ENCODE data around the gene MAN1B1. TPM values are rescaled to one million over a fixed set of nuclear protein-coding genes. Genes with fewer than 3 reads are reported as not detected.

MAN1B1 gene
- polyA plus RNA-seq, 3 donors, result 29.3 to 38.2 (median 33.3) TPM

DNA sequence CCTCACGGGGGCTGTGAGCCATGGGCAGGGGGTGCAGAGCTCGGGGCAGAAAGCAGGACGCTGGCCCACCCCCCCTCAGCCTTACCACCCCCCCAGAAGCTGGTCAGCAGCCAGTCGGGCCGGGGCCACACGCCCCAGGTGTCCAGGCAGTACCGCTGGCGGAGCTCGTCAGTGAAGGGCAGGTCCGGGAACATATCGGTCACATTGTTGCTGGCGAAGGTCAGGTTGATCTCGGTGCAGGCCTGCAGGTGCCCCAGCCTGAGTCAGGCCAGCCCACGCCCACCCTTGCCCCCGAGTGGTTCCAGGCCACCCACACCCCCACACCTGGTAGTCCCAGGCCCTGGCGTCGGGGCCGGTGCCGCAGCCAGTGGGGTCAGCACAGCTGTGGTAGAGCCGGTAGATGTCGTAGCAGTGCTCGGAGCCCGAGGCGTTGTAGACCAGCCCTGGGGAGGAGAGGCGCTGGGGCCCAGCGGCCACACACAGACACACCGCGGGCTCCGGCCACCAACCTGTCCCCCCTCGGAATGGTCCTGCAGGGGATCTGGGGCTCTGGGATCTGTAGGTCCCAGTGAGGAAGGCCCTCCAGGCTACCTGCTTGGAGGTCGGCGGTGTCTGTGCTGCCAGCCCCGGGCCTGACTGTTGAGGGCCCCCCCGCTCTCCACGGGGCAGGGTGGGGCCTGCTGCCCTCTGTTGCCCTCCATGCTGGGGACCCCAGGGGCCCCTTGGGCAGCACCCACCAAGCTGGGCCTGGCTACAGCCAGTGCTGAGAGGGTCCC is 25.2 kb downstream of the MAN1B1 start:
- H3K27ac Mint-ChIP-seq, result no peak overlapping the region
- Histone ChIP-seq H3K36me3 (replicated peaks in 1 of 2; ENCODE audit: control insufficient read depth in 1 of 2, insufficient read depth in 2 of 2, low read length in 2 of 2) (peaks cover 49 to 60% of the 10 kb centered on the region in 2 donors), H3K79me2 (ENCODE audit: insufficient read depth, low read length) (no peaks in the 10 kb centered on the region)

DNA sequence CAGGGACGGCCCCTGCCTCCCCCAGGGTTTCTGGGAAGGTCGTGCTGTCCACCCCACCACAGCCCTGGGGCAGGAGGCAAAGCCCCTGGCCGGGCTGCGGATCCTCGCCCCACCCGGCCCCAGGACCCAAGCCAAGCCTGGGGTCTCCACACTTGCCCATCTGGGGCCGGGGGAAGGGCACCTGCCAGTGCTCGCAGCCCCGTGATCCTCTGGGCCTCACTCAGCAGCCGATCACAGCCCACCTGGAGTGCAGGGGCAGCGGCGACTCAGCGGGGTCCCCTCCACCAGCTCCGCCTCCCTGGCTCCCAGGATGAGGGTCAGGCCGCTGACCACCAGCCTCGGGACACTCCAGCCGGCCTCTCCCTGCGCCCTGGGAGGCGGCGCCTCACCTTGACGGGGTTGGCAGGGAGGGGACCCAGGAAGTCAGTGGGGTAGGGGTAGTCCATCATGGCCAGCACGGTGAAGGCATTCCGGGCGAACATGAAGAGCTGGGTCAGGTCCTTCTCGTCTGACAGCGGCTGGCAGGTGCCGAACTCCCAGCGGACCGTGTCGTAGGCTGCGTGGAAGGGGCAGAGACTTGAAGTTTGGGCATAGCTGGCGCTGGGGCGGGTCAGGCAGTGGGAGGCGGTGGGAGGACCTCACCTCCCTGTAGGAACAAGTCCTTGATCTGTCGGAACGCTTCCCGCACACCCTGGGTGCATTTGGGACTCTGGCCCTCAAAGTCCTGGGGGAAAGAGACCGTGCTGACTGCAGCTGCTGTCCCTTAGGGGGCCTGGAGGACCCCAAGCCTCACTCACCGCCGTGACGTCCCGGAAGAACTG is 26.0 kb downstream of the MAN1B1 start:
- Histone ChIP-seq H3K9ac (ENCODE audit: insufficient read depth, low read length, poor library complexity, severe bottlenecking) (no peak overlapping the region), H3K27ac (ENCODE audit: low read depth in 1 of 2, low read length in 2 of 2) (no peak overlapping the region), H3K4me1 (ENCODE audit: control insufficient read depth in 1 of 2, insufficient read depth in 2 of 2, low read length in 2 of 2) (peaks cover 10 to 17% of the 10 kb centered on the region in 2 donors), H3K4me3 (replicated peaks in 1 of 3; ENCODE audit: low read depth in 2 of 3, low read length in 3 of 3) (no peak overlapping the region), H3K27me3 (ENCODE audit: control insufficient read depth in 2 of 2, insufficient read depth in 2 of 2, low read length in 2 of 2) (peaks cover 0 to 3% of the 10 kb centered on the region in 2 donors), H3K9me3 (replicated peaks in 1 of 2; ENCODE audit: control insufficient read depth in 1 of 2, insufficient read depth in 1 of 2, low read length in 2 of 2) (no peaks in the 10 kb centered on the region), H3K36me3 (replicated peaks in 1 of 2; ENCODE audit: control insufficient read depth in 1 of 2, insufficient read depth in 2 of 2, low read length in 2 of 2) (peaks cover 42 to 52% of the 10 kb centered on the region in 2 donors), H3K79me2 (ENCODE audit: insufficient read depth, low read length) (no peaks in the 10 kb centered on the region), H2AFZ (ENCODE audit: insufficient read depth, low read depth, low read length, poor library complexity, severe bottlenecking) (no peak overlapping the region), H3K4me2 (replicated peaks; ENCODE audit: extremely low read depth, low read length, poor library complexity, severe bottlenecking) (no peak overlapping the region), H4K20me1 (ENCODE audit: insufficient read depth, low read length) (peaks cover 23% of the 10 kb centered on the region)
- 96% methylated on average over 40 of the region's 42 CpGs for WGBS (ENCODE audit: insufficient coverage)
- H3K27ac Mint-ChIP-seq, result peak overlapping the region in 1 of 7 donors; percentile 68
- TF ChIP-seq, protein P1, sequence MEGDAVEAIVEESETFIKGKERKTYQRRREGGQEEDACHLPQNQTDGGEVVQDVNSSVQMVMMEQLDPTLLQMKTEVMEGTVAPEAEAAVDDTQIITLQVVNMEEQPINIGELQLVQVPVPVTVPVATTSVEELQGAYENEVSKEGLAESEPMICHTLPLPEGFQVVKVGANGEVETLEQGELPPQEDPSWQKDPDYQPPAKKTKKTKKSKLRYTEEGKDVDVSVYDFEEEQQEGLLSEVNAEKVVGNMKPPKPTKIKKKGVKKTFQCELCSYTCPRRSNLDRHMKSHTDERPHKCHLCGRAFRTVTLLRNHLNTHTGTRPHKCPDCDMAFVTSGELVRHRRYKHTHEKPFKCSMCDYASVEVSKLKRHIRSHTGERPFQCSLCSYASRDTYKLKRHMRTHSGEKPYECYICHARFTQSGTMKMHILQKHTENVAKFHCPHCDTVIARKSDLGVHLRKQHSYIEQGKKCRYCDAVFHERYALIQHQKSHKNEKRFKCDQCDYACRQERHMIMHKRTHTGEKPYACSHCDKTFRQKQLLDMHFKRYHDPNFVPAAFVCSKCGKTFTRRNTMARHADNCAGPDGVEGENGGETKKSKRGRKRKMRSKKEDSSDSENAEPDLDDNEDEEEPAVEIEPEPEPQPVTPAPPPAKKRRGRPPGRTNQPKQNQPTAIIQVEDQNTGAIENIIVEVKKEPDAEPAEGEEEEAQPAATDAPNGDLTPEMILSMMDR (IDR thresholded peaks at IDR 0.05), result no peak
- peak overlapping the region; percentile 30 to 37 for H3K4me3 Mint-ChIP-seq
- peaks cover 0 to 3% (median 0%) of the 10 kb centered on the region in 7 donors for H3K9me3 Mint-ChIP-seq
- intact Hi-C loops (cut with micrococcal nuclease), result no loop called here
- H3K27me3 Mint-ChIP-seq (ENCODE audit: low read depth in 3 of 3), result peaks cover 3 to 7% (median 6%) of the 10 kb centered on the region in 3 donors
- peaks cover 8% of the 10 kb centered on the region for H3K4me1 Mint-ChIP-seq
- no peak for DNase-seq
- H3K36me3 Mint-ChIP-seq, result peaks cover 16 to 44% of the 10 kb centered on the region in 2 donors

More for the DNA sequence above, 25.2 kb downstream of the MAN1B1 start:
- Histone ChIP-seq H3K27me3 (ENCODE audit: control insufficient read depth in 2 of 2, insufficient read depth in 2 of 2, low read length in 2 of 2) (peaks cover 0 to 3% of the 10 kb centered on the region in 2 donors), H3K27ac (ENCODE audit: low read depth in 1 of 2, low read length in 2 of 2) (no peak overlapping the region), H3K4me2 (replicated peaks; ENCODE audit: extremely low read depth, low read length, poor library complexity, severe bottlenecking) (no peak overlapping the region), H3K4me3 (replicated peaks in 1 of 3; ENCODE audit: low read depth in 2 of 3, low read length in 3 of 3) (no peak overlapping the region), H3K4me1 (ENCODE audit: control insufficient read depth in 1 of 2, insufficient read depth in 2 of 2, low read length in 2 of 2) (peaks cover 10 to 17% of the 10 kb centered on the region in 2 donors), H3K9me3 (replicated peaks in 1 of 2; ENCODE audit: control insufficient read depth in 1 of 2, insufficient read depth in 1 of 2, low read length in 2 of 2) (no peaks in the 10 kb centered on the region), H4K20me1 (ENCODE audit: insufficient read depth, low read length) (peaks cover 23% of the 10 kb centered on the region), H3K9ac (ENCODE audit: insufficient read depth, low read length, poor library complexity, severe bottlenecking) (no peak overlapping the region), H2AFZ (ENCODE audit: insufficient read depth, low read depth, low read length, poor library complexity, severe bottlenecking) (no peak overlapping the region)
- TF ChIP-seq, protein P1 (IDR thresholded peaks at IDR 0.05), result no peak
- Mint-ChIP-seq H3K9me3 (peaks cover 0 to 3% (median 0%) of the 10 kb centered on the region in 7 donors), H3K4me1 (peaks cover 7% of the 10 kb centered on the region), H3K36me3 (peaks cover 19 to 49% of the 10 kb centered on the region in 2 donors), H3K4me3 (no peak overlapping the region), H3K27me3 (ENCODE audit: low read depth in 3 of 3) (peaks cover 2 to 7% (median 5%) of the 10 kb centered on the region in 3 donors)
- 93% methylated on average over 26 of the region's 35 CpGs for WGBS (ENCODE audit: insufficient coverage)
- no peak for DNase-seq
- intact Hi-C loops (cut with micrococcal nuclease), result no loop called here
